ENCODE results near the gene LILRB1.

DNA sequence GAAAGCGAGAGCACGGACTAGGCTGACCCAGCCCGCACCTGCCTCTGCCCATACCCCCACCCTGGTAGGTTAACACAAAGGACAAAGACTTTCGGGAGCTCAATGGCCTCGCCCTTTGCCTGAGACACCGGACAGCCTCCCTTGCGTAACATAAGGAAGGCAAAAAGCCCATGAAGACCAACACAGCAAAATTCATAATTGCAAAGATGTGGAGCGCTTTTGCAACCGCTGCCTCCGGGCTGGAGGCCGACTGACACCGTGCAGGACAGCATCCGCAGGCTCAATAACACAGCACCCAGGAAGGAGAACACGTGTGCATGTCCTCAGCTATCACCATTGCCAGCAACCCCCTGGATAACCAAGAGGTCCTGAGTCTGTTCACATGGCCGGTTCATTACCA is 21.5 kb upstream of the LILRB1 start:
- TF ChIP-seq POLR2AphosphoS5 (IDR thresholded peaks at IDR 0.05; ENCODE audit: low read depth, low read length) (no peak), POLR2A (IDR thresholded peaks at IDR 0.05; ENCODE audit: low read depth, low read length) (no peak)
